Calu3 (cell line): ENCODE measurements around the gene TNFRSF11A. TPM values are rescaled to one million over a fixed set of nuclear protein-coding genes. Genes with fewer than 3 reads are reported as not detected.

Source experiments
- BruUV-seq: library from RNA; stranded (reverse); fragments of 400-500 nt; replicated peaks from 2 replicates; lab custom pipeline; 2021; lab: Mats Ljungman, UMichigan
- CTCF ChIA-PET: fragments of 300-600 bp; sonication (Branson Sonifier 250); formaldehyde crosslinking; loops from one replicate; lab custom pipeline; 2022; ENCODE audit warnings: antibody characterized with exemption; lab: Charles Lee
- DNase-seq: peaks from one replicate; pipeline ENCODE4 v3.0.0; 2022
- H3K27ac Mint-ChIP-seq: one replicate; pipeline ENCODE4 v1.8.0; 2022; ENCODE audit warnings: mixed read lengths; ENCODE audit not compliant: unreplicated experiment
- H3K27me3 Mint-ChIP-seq: one replicate; pipeline ENCODE4 v1.8.0; 2022; ENCODE audit warnings: mixed read lengths; ENCODE audit not compliant: unreplicated experiment
- H3K36me3 Mint-ChIP-seq: one replicate; pipeline ENCODE4 v1.8.0; 2022; ENCODE audit warnings: mild to moderate bottlenecking, moderate library complexity, mixed read lengths; ENCODE audit not compliant: insufficient read depth, unreplicated experiment
- H3K4me1 Mint-ChIP-seq: one replicate; pipeline ENCODE4 v1.8.0; 2022; ENCODE audit warnings: mild to moderate bottlenecking, low read depth, mixed read lengths; ENCODE audit not compliant: unreplicated experiment
- H3K4me3 Mint-ChIP-seq: one replicate; pipeline ENCODE4 v1.8.0; 2022; ENCODE audit warnings: mild to moderate bottlenecking, low read depth, moderate library complexity, mixed read lengths; ENCODE audit not compliant: unreplicated experiment
- H3K9me3 Mint-ChIP-seq: one replicate; pipeline ENCODE4 v1.8.0; 2022; ENCODE audit warnings: low read depth, mixed read lengths; ENCODE audit not compliant: unreplicated experiment
- CTCF ChIP-seq: fragments of 200-600 bp; IDR thresholded peaks from one replicate; pipeline ENCODE4 v1.8.0; 2022; ENCODE audit warnings: antibody characterized with exemption; ENCODE audit not compliant: unreplicated experiment
- intact Hi-C: fragments of 100-400 bp; cut with micrococcal nuclease; formaldehyde crosslinking; loops from one replicate; pipeline ENCODE4 v1.10.0; 2022; ENCODE audit not compliant: unreplicated experiment
- total RNA-seq: library from RNA; stranded (reverse); gene quantifications from 2 replicates; pipeline ENCODE4 v1.2.3, GENCODE V29; 2022

TNFRSF11A gene
- total RNA-seq, 1 experiment from 2014 or later = 94.6 TPM

GRCh38 chr18:62407660-62408059 lies 82.5 kb downstream of the TNFRSF11A start:
- intact Hi-C loops = no loop called here
- no peaks in the 10 kb centered on the region for H3K27me3 Mint-ChIP-seq
- TF ChIP-seq CTCF = no peak
- no peaks in the 10 kb centered on the region for H3K9me3 Mint-ChIP-seq
- no peaks in the 10 kb centered on the region for H3K4me1 Mint-ChIP-seq
- no TSS peak for BruUV-seq
- H3K27ac Mint-ChIP-seq = no peak overlapping the region
- peaks cover 5% of the 10 kb centered on the region for H3K36me3 Mint-ChIP-seq
- no peak overlapping the region for H3K4me3 Mint-ChIP-seq
- CTCF ChIA-PET = interaction anchor here (0.6 to 0.9 kb wide), 2 partner anchors 13 to 43 kb away, joined by 3 to 4 read pairs; no protein-coding TSS in a partner anchor
- DNase-seq = no peak

GRCh38 chr18:62409821-62410220 lies 84.7 kb downstream of the TNFRSF11A start:
- Mint-ChIP-seq H3K4me3 (no peak overlapping the region), H3K4me1 (no peaks in the 10 kb centered on the region), H3K36me3 (peaks cover 5% of the 10 kb centered on the region), H3K9me3 (no peaks in the 10 kb centered on the region), H3K27me3 (no peaks in the 10 kb centered on the region), H3K27ac (no peak overlapping the region)
- TF ChIP-seq CTCF = no peak
- CTCF ChIA-PET = no interaction called here
- DNase-seq = no peak
- intact Hi-C loops = no loop called here
- no TSS peak for BruUV-seq

- Mint-ChIP-seq H3K4me3 (no peak overlapping the region), H3K27me3 (no peaks in the 10 kb centered on the region), H3K36me3 (no peaks in the 10 kb centered on the region), H3K9me3 (no peaks in the 10 kb centered on the region), H3K27ac (no peak overlapping the region), H3K4me1 (no peaks in the 10 kb centered on the region)
- CTCF ChIA-PET = no interaction called here
- BruUV-seq = no TSS peak
- TF ChIP-seq CTCF = no peak
- intact Hi-C loops = no loop called here
- no peak for DNase-seq
Observed at GRCh38 chr18:62412231-62412979, 87.3 kb downstream of the TNFRSF11A start.

GRCh38 chr18:62413206-62413605 lies 88.1 kb downstream of the TNFRSF11A start:
- no peak for DNase-seq
- no peak overlapping the region for H3K4me3 Mint-ChIP-seq
- intact Hi-C loops = no loop called here
- no peak for TF ChIP-seq CTCF
- H3K27ac Mint-ChIP-seq = no peak overlapping the region
- peaks cover 4% of the 10 kb centered on the region for H3K4me1 Mint-ChIP-seq
- CTCF ChIA-PET = interaction anchor here (0.5 kb wide), 1 partner anchor 381 kb away, joined by 5 read pairs; no protein-coding TSS in a partner anchor
- H3K36me3 Mint-ChIP-seq = no peaks in the 10 kb centered on the region
- H3K27me3 Mint-ChIP-seq = no peaks in the 10 kb centered on the region
- H3K9me3 Mint-ChIP-seq = no peaks in the 10 kb centered on the region
- BruUV-seq = no TSS peak
